ENCODE results near the gene TMEM171.

- TF ChIP-seq CTCF (conservative IDR thresholded peaks at IDR 0.05; ENCODE audit: low read depth, low read length) (no peak), POLR2A (IDR thresholded peaks at IDR 0.05; ENCODE audit: low read depth, low read length) (no peak), CEBPB (IDR thresholded peaks at IDR 0.05; ENCODE audit: low read depth, low read length) (no peak), RAD21 (IDR thresholded peaks at IDR 0.05; ENCODE audit: low read length) (no peak), FOS (IDR thresholded peaks at IDR 0.05; ENCODE audit: low read depth, low read length) (no peak), RCOR1 (IDR thresholded peaks at IDR 0.05; ENCODE audit: insufficient replicate concordance, low read length) (no peak), BHLHE40 (IDR thresholded peaks at IDR 0.05; ENCODE audit: low read depth, low read length) (no peak), RFX5 (IDR thresholded peaks at IDR 0.05; ENCODE audit: low read depth, low read length) (no peak), MAZ (IDR thresholded peaks at IDR 0.05; ENCODE audit: borderline replicate concordance, low read depth, low read length) (no peak)
Observed at GRCh38 chr5:73100109-73100508, 20.3 kb upstream of the TMEM171 start.
